Limb (tissue), 2 donors: ENCODE data around the gene PI3.

Source experiments
- DNase-seq, 2 donors: peaks; one replicate each; pipeline ENCODE4 v3.0.0-alpha.2; 2016; ENCODE audit errors: extremely low spot score in 2 of 2

The PI3 gene

GRCh38 chr20:45187693-45188092, 13.0 kb downstream of the PI3 start:
- DNase-seq = no peak

GRCh38 chr20:45189067-45189609, 14.4 kb downstream of the PI3 start:
- no peak for DNase-seq

- DNase-seq = no peak
Measured at GRCh38 chr20:45189861-45190260, 15.2 kb downstream of the PI3 start.

DNA sequence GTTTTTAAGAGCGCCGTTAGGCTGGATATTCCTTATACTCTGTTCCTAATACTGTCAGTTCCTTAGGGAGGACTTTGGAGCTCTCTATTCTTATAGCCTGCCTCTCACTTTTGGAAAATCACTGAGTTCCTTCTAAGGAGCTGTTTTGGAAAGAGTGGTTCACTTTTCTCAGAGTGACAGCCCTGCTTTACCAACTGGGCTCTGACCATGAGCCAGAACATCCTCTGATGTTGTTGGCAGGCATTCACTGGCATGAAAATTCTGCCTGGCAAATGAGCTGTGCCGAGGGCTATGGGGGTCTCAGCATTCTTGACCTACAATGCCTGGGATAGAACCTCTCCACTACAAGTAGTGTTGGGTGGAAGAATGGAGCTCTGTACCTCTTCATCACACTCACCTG, 17.2 kb downstream of the PI3 start:
- DNase-seq = no peak

- no peak for DNase-seq
Measured at GRCh38 chr20:45193331-45193730, 18.6 kb downstream of the PI3 start.

- no peak for DNase-seq
Measured at GRCh38 chr20:45206725-45207124, 32.0 kb downstream of the PI3 start, which contains the start of gene SEMG1. Gene SEMG1 (plus strand): TSS chr20:45207033. CDS start chr20:45207054, 21 bp downstream.

DNA sequence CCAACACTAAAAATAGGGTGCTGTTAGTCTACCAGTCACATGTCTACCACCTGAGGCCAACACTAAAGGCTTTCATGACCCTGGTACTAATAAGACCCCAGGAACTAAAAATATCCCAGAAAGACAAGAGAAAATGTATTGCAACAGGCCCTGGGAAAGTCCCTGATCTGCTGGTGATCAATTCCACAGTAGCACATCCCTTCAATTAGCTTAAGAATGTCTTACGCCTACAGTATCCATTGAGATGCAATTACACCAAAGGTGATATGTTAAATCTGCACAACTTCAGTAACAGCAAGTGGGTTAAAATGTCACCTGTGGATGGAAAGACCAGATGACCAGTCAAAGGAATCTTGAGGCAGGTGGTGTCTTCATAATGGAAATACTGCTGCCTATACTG, 35.2 kb downstream of the PI3 start:
- DNase-seq = no peak

DNA sequence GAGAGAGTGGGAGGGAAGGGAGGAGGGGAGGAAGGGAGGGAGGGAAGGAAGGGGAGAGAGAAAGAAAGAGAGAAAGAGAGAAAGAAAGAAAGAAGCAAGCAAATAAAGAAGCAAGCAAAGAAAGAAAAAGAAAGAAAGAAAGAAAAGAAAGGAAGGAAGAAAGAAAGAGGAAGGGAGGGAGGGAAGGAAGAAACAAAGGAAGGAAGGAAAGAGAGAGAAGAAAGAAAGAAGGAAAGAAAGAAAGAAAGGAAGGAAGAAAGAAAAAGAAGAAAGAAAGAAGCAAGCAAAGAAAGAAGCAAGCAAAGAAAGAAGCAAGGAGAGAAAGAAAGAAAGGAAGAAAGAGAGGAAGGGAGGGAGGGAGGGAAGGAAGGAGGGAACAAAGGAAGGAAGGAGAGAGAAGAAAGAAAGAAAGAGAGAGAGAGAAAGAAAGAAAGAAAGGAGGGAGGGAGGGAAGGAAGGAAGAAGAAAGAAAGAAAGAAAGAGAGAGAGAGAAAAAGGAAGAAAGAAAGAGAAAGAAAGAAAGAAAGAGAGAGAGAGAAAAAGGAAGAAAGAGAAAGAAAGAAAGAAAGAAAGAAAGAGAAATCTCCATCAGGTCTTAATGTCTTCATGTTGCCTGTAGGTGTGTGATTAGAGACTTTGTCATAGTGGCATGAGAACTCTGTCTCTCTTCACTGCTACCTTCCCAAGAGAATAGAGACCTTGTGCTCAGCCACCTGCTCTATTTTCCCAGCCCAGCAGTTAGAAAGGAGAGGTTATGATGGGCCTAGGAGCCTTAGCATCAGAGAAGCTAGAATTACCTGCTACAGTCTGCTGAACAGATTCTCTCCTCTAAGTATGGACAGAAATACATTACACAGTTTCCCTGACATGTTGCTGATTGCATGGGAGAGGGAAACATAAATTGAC, 37.1 kb downstream of the PI3 start:
- no peak for DNase-seq

DNA sequence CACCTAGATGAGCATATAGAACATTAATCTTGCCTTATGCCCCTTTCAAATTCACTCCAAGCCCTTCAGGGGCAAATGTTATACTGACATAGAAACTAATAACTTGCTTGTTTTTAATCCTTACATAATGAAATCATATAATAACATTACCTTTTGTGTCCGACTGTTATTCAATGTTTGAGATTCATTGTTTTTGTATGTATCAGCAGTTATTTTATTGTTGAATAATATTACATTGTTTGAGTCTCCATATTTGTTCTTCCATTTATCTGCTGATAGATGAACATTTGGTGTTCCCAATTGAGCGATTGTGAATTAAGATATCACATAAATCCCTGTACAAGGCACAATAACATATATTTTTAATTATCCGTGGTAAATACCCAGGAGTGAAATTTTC, 38.1 kb downstream of the PI3 start:
- DNase-seq = no peak

DNA sequence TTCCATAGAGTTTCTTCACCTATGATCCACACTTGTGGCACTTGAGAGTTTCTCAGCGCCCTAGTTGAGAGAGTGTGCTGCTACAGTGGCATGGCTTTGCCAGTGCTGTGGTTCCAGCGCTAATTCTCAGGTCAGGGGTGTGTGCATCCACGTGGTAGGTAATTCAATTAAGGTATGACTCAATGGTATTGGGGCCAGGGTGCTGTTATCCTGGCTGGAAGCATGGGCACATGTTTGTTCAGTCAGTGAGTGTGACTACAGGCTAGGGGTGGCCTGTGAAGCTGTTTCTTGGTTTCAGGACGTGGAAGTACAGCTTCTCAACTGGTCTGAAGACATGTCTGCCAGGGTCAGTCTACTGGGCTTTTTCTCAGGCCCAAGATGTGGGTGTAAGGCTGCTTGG, 43.4 kb downstream of the PI3 start:
- no peak for DNase-seq

DNA sequence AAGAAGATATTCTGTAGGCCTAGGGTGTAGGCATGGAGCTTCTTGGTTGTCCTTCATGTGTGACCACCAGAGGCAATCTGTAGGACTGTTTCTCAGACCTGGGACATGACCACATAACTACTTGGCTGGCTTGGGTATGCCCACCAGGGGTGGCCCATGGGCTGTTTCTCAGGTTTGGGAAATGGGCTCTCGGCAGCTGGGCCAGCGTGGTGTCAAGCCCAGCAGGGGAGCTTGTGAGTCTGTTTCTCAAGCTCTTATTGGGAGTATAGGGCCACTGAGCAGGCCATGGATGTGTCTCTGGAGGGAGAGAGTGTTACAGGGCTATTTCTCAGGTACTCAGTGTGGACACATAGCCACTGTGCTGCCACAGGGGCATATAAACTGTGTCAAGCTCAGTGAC, 43.9 kb downstream of the PI3 start:
- no peak for DNase-seq

- DNase-seq = no peak
Measured at GRCh38 chr20:45221076-45221475, 46.4 kb downstream of the PI3 start, which contains the start of gene SEMG2. Gene SEMG2 (plus strand): TSS chr20:45221373. CDS start chr20:45221390, 17 bp downstream.

DNA sequence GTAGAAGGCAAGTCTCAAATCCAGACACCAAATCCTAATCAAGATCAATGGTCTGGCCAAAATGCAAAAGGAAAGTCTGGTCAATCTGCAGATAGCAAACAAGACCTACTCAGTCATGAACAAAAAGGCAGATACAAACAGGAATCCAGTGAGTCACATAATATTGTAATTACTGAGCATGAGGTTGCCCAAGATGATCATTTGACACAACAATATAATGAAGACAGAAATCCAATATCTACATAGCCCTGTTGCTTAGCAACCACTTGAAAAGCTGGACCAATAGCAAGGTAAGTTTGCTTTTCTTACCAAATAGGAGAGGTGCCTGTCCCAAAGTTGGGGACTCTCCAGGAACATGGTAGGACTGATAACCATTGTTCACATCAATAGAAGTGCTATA, 48.4 kb downstream of the PI3 start:
- no peak for DNase-seq
